Endothelial cell of umbilical vein (primary cell): ENCODE data around the gene MTA2.
A peak's percentile ranks its signal among the peaks of the same experiment; 100 is the strongest.

Experiments
- EZH2 ChIP-seq: IDR thresholded peaks from 2 replicates; pipeline ENCODE4 v1.6.1; 2012; ENCODE audit warnings: borderline replicate concordance, low read depth, mild to moderate bottlenecking, moderate library complexity, low read length, inconsistent platforms; ENCODE audit not compliant: severe bottlenecking
- FOS ChIP-seq: IDR thresholded peaks from 2 replicates; pipeline ENCODE4 v1.6.1; 2011; ENCODE audit warnings: mild to moderate bottlenecking, low read length, moderate library complexity, borderline replicate concordance; ENCODE audit not compliant: insufficient read depth
- GATA2 ChIP-seq: IDR thresholded peaks from 2 replicates; pipeline ENCODE4 v1.7.0; 2011; ENCODE audit warnings: low read depth, mild to moderate bottlenecking, moderate library complexity, mixed read lengths, low read length; ENCODE audit not compliant: insufficient read length, insufficient read depth
- JUN ChIP-seq: IDR thresholded peaks from 2 replicates; pipeline ENCODE4 v1.6.1; 2011; ENCODE audit warnings: borderline replicate concordance, low read depth; ENCODE audit not compliant: insufficient read length, insufficient read depth
- MYC ChIP-seq: IDR thresholded peaks from one replicate; pipeline ENCODE4 v1.6.1; 2011; ENCODE audit warnings: mild to moderate bottlenecking, low read depth, low read length
- POLR2A ChIP-seq: IDR thresholded peaks from 2 replicates; pipeline ENCODE4 v1.6.1; 2012; ENCODE audit warnings: low read depth, mild to moderate bottlenecking, control low read depth, low read length
- POLR2AphosphoS5 ChIP-seq: IDR thresholded peaks from 2 replicates; pipeline ENCODE4 v1.6.1; 2012; ENCODE audit warnings: low read depth, mild to moderate bottlenecking, control low read depth, low read length, moderate library complexity; ENCODE audit not compliant: insufficient read depth
- TF ChIP-seq, protein P1 (sequence below), 2 donors: IDR thresholded peaks; 1 replicate in 1 of 2; 2 replicates in 1 of 2; pipeline ENCODE4 v1.5.1; 2011; ENCODE audit warnings: low read length in 2 of 2, mild to moderate bottlenecking in 2 of 2, moderate library complexity in 2 of 2, control low read depth in 1 of 2, inconsistent platforms in 1 of 2, low read depth in 1 of 2; ENCODE audit not compliant: insufficient read depth in 1 of 2; ENCODE audit errors: extremely low read depth in 1 of 2
- TF ChIP-seq, protein P2 (sequence below): IDR thresholded peaks from 2 replicates; pipeline ENCODE4 v1.6.1; 2011; ENCODE audit not compliant: insufficient read depth, insufficient read length

DNA sequence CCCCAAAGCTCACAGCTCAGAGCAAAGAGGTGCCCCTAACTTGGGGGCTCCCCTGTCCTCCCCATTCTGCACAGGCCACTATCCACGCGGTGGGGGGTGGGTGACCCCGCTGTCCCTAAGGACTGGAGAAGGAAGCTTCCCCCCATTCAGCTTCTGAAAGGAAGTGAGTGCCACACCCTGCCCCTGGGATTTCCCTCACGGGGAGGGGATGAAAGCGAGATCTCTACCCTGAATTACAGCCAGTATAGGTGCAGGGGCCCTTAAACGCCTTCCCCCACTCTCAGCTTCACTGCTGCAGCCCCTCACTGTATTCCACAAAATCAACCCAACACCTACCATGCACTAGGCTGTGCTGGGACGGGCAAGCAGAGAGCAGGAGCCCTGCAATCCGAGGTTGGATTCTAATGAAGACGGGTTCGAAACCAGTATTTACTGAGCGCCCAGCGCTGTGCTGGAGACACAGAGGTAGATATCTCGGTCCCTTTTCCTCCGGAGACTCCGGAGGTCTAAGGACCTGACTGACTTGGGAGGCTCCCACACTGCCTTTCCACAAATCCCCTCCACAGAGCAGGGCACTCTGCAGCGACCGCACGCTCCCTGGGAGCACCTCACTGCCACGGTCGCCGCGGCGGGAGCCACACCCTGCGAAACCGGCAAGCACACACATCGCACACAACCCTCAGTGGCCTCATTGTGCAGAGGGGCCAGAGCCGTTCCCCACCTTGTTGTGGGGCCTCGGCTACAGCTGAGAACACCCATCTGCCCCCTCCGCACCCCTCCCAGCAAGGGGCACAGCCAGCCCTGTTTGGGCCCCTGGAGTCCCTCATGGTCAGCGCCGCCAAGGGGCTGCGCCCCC, 56.9 kb downstream of the MTA2 start:
- TF ChIP-seq, protein P1, sequence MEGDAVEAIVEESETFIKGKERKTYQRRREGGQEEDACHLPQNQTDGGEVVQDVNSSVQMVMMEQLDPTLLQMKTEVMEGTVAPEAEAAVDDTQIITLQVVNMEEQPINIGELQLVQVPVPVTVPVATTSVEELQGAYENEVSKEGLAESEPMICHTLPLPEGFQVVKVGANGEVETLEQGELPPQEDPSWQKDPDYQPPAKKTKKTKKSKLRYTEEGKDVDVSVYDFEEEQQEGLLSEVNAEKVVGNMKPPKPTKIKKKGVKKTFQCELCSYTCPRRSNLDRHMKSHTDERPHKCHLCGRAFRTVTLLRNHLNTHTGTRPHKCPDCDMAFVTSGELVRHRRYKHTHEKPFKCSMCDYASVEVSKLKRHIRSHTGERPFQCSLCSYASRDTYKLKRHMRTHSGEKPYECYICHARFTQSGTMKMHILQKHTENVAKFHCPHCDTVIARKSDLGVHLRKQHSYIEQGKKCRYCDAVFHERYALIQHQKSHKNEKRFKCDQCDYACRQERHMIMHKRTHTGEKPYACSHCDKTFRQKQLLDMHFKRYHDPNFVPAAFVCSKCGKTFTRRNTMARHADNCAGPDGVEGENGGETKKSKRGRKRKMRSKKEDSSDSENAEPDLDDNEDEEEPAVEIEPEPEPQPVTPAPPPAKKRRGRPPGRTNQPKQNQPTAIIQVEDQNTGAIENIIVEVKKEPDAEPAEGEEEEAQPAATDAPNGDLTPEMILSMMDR (IDR thresholded peaks at IDR 0.05; ENCODE audit: extremely low read depth in 1 of 2, insufficient read depth in 1 of 2, low read depth in 1 of 2, low read length in 2 of 2) = no peak
- TF ChIP-seq FOS = no peak
- peak; percentile 23 for TF ChIP-seq POLR2A
- no peak for TF ChIP-seq JUN
- TF ChIP-seq EZH2 = no peak
- TF ChIP-seq, protein P2, sequence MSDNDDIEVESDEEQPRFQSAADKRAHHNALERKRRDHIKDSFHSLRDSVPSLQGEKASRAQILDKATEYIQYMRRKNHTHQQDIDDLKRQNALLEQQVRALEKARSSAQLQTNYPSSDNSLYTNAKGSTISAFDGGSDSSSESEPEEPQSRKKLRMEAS = no peak
- TF ChIP-seq POLR2AphosphoS5 = no peak
- TF ChIP-seq MYC = no peak
- TF ChIP-seq GATA2 = no peak
